Immature natural killer cell (primary cell): ENCODE data around the gene ADCY6. TPM values are rescaled to one million over a fixed set of nuclear protein-coding genes. Genes with fewer than 3 reads are reported as not detected.

Experiments used
- DNase-seq, 3 donors: peaks; one replicate each; pipeline ENCODE4 v3.0.0; 2022; ENCODE audit warnings: mixed read lengths in 1 of 3
- H3K27ac Mint-ChIP-seq, 6 donors: one replicate each; pipeline ENCODE4 v1.8.0; 2020; ENCODE audit warnings: mixed read lengths in 6 of 6, mild to moderate bottlenecking in 5 of 6, inconsistent platforms in 4 of 6, moderate library complexity in 3 of 6
- H3K27me3 Mint-ChIP-seq, 3 donors: one replicate each; pipeline ENCODE4 v1.8.0; 2020 to 2021; ENCODE audit warnings: low read depth in 3 of 3, mild to moderate bottlenecking in 3 of 3, mixed read lengths in 3 of 3, moderate library complexity in 3 of 3, inconsistent platforms in 1 of 3
- H3K36me3 Mint-ChIP-seq, 3 donors: one replicate each; pipeline ENCODE4 v1.8.0; 2020; ENCODE audit warnings: mixed read lengths in 3 of 3, inconsistent platforms in 2 of 3, mild to moderate bottlenecking in 2 of 3
- H3K4me1 Mint-ChIP-seq, 2 donors: one replicate each; pipeline ENCODE4 v1.8.0; 2020; ENCODE audit warnings: inconsistent platforms in 2 of 2, mild to moderate bottlenecking in 2 of 2, mixed read lengths in 2 of 2, moderate library complexity in 1 of 2
- H3K4me3 Mint-ChIP-seq, 5 donors: one replicate each; pipeline ENCODE4 v1.8.0; 2020; ENCODE audit warnings: mild to moderate bottlenecking in 5 of 5, mixed read lengths in 5 of 5, inconsistent platforms in 3 of 5, moderate library complexity in 3 of 5
- H3K9me3 Mint-ChIP-seq, 6 donors: one replicate each; pipeline ENCODE4 v1.8.0; 2020; ENCODE audit warnings: mild to moderate bottlenecking in 6 of 6, mixed read lengths in 6 of 6, inconsistent platforms in 4 of 6, moderate library complexity in 3 of 6
- polyA plus RNA-seq, 3 donors: library from polyadenylated mRNA; unstranded; fragments of 300-500 nt; fragmentation: Illumina TruSeq; gene quantifications; one replicate each; pipeline ENCODE4 v1.2.3, GENCODE V29; 2021

Gene ADCY6
- not detected for polyA plus RNA-seq

DNA sequence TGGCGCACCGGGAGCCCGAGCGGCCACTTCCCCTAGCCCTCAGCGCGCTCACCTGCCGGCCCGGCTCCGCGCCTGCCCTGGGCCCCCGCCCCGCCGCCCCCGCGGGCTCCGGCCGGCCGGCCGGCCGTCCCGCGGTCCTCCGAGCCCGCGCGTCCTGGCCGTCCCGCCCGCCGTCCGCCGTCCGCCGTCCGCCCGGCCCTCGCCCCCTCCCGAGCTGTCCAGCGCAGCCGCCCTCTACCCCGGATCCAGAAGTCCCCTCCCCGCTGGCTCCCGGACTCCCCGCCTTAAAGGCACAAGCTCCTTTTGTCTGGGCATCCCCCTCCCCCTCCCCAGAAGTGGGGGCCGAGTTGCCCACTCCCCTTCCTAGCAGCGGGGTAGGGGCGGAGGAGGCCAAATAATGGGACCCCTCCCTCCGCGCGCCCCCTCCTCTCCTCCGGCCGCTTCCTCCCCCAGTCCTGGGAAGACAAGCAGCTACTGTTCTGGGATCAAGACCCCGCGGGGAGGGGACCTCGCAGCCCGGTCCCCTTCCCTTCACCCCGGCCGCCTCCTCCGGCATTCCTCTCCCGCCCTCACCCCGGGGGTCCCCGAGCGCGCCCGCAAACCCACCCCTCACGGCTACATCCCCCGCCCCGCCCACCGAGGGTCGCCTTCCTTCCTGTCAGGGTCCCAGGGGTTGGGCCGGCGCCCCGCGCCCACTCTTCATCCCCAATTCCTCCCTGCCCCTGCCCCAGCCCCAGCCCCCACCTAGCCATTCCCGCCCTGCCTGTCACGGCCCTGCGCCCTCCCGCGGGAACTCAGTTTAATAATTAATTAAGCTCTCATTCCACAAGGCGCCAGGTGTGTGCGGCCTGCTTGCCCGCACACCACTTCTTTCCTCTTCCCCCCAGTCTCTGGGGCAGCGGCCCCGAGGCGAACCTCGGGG lies at the start of gene ADCY6:
Gene ADCY6, minus strand, starts transcription at position 236 of the 922 bp plus-strand sequence. CDS start 5,655 bp downstream, outside the sequence.
- Mint-ChIP-seq H3K36me3 (peaks cover 0 to 8% (median 0%) of the 10 kb centered on the region in 3 donors), H3K4me1 (peaks cover 6 to 11% of the 10 kb centered on the region in 2 donors), H3K27me3 (peaks cover 4 to 27% (median 5%) of the 10 kb centered on the region in 3 donors), H3K4me3 (peak within 1 kb of the TSS; percentile 46 to 83 (median 72)), H3K27ac (no peak within 1 kb of the TSS), H3K9me3 (no peaks in the 10 kb centered on the region)
- DNase-seq = no peak

DNA sequence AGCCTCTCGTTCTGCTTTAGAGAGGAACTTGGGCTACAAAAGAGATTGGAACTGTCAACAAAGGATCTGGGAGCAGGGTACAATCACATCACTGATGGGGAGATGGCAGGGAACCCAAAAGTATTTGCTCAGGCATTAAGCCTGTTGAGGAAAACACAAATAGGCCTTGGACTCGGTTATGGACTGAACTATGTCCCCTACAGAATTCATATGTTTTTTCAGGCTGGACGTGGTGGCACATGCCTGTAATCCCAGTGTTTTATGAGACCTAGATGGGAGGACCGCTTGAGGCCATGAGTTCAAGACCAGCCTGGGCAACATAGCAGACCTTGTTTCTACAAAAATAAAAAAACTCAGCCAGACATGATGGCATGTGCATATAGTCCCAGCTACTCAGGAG lies 49.2 kb upstream of the ADCY6 start:
- DNase-seq = no peak
- peaks cover 0 to 1% (median 0%) of the 10 kb centered on the region in 3 donors for H3K27me3 Mint-ChIP-seq
- H3K4me3 Mint-ChIP-seq = no peak overlapping the region
- no peaks in the 10 kb centered on the region for H3K9me3 Mint-ChIP-seq
- H3K4me1 Mint-ChIP-seq = no peaks in the 10 kb centered on the region
- peaks cover 23 to 53% (median 31%) of the 10 kb centered on the region in 3 donors for H3K36me3 Mint-ChIP-seq
- peak overlapping the region in 2 of 6 donors; percentile 26 to 42 for H3K27ac Mint-ChIP-seq

DNA sequence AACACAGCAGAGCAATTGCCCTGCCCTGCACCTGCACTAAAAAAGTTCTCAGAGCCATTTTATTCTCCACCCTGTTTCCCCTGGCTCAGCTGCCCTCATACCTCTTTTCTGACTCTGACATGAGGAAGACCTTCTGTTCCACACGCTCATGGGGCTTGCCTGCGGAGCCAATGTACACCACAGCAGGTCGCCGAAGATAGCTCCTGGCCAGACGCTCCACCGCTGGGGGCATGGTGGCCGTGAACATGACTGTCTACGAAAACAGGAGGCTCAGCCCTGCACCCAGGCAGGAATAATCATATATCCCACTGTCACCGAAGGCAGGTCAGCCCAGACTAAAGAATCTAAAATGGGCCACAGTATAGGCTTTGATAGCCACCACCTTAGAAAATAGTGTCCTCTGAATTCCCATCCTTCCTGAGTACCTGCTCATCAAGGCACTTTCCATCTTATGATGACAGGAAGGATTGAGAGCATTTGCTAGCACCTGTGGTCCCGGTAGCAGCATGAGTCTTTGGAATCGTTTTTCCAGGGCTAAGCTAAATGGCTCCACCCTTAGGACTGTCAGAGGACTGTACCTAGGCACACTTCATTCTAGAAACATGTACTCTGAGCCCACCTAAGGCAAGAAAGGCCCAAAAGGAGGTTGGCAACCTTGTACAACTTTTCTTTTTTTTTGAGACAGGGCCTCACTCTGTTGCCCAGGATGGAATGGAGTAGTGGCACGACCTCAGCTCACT lies 43.6 kb upstream of the ADCY6 start:
- peaks cover 0 to 3% (median 2%) of the 10 kb centered on the region in 3 donors for H3K27me3 Mint-ChIP-seq
- no peak for DNase-seq
- no peak overlapping the region for H3K4me3 Mint-ChIP-seq
- peak overlapping the region in 1 of 6 donors; percentile 55 for H3K27ac Mint-ChIP-seq
- no peaks in the 10 kb centered on the region for H3K4me1 Mint-ChIP-seq
- peaks cover 29 to 65% (median 37%) of the 10 kb centered on the region in 3 donors for H3K36me3 Mint-ChIP-seq
- H3K9me3 Mint-ChIP-seq = no peaks in the 10 kb centered on the region

- H3K27ac Mint-ChIP-seq = peak overlapping the region in 3 of 6 donors; percentile 71 to 86 (median 76)
Measured at GRCh38 chr12:48831257-48831656, 42.4 kb upstream of the ADCY6 start.

DNA sequence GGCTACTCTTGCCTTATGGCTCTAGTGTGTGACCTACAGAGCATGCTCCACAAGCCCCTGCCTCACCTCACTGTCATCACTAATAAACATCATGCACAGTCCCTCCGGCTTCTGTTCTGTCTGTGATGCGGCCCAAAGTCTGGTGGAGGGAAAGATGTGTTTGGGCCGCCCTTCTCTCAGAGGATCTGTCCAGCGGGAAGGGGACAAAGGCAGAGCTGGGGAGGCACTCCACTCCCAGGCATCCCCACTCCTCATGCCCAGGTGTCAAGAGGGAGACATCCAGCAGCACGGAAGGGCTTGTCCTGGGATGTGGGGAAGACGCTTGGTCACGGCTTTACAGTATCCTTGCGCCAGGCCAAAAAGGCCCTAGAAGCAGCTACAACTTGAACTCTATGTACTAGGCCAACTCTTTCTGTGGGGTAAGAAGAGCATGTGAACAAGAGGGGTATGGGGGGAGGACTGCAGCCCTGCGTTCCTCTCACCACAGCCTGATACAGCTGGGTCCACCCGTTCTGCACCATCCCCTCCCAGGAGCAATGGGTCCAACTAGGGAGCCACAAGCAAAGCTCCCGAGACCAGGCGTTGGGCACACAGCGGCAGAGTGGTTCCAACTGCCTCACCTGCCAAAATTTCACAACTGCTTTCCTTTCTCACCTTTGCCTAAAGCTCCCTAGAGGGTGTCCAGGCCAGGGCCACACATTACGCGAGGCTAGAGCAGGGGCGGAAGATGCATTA lies 40.1 kb upstream of the ADCY6 start:
- no peak overlapping the region for H3K27ac Mint-ChIP-seq

More at GRCh38 chr12:48831257-48831656, 42.4 kb upstream of the ADCY6 start:
- H3K27me3 Mint-ChIP-seq = peaks cover 0 to 3% (median 2%) of the 10 kb centered on the region in 3 donors
- peaks cover 25 to 55% (median 33%) of the 10 kb centered on the region in 3 donors for H3K36me3 Mint-ChIP-seq
- no peaks in the 10 kb centered on the region for H3K4me1 Mint-ChIP-seq
- H3K4me3 Mint-ChIP-seq = no peak overlapping the region
- no peaks in the 10 kb centered on the region for H3K9me3 Mint-ChIP-seq
- DNase-seq = no peak

GRCh38 chr12:48828293-48828692 lies 39.4 kb upstream of the ADCY6 start:
- Mint-ChIP-seq H3K27ac (no peak overlapping the region), H3K4me1 (no peaks in the 10 kb centered on the region), H3K4me3 (no peak overlapping the region), H3K27me3 (peaks cover 0 to 3% (median 3%) of the 10 kb centered on the region in 3 donors), H3K36me3 (peaks cover 15 to 38% (median 19%) of the 10 kb centered on the region in 3 donors), H3K9me3 (no peaks in the 10 kb centered on the region)
- no peak for DNase-seq

More for the DNA sequence above, 40.1 kb upstream of the ADCY6 start:
- Mint-ChIP-seq H3K27me3 (peaks cover 0 to 3% (median 3%) of the 10 kb centered on the region in 3 donors), H3K36me3 (peaks cover 21 to 45% (median 24%) of the 10 kb centered on the region in 3 donors), H3K4me3 (no peak overlapping the region), H3K9me3 (no peaks in the 10 kb centered on the region), H3K4me1 (no peaks in the 10 kb centered on the region)
- no peak for DNase-seq

GRCh38 chr12:48827513-48828096 lies 38.7 kb upstream of the ADCY6 start:
- H3K27ac Mint-ChIP-seq = no peak overlapping the region
- no peak overlapping the region for H3K4me3 Mint-ChIP-seq
- peaks cover 0 to 3% (median 3%) of the 10 kb centered on the region in 3 donors for H3K27me3 Mint-ChIP-seq
- no peaks in the 10 kb centered on the region for H3K4me1 Mint-ChIP-seq
- H3K36me3 Mint-ChIP-seq = peaks cover 13 to 35% (median 16%) of the 10 kb centered on the region in 3 donors
- no peaks in the 10 kb centered on the region for H3K9me3 Mint-ChIP-seq
- no peak for DNase-seq

DNA sequence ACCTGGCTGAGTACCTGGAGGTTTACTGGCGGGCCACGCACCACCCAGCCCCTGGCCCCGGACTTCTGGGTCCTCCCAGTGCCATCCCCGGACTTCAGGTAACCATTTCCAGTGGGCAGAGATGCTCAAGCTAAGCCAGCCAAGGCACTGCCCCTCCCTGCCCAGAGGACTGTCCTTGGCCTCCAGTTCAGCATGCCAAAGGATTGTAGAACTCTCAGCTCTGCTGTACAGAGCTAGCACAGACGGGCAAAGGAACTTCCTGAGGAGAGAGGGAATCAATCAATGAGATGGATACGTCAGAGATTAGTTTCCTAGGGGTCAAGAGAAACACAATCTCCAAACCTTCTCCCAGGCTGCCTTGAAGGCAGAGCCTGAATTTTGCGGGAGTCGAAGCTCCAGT lies 38.1 kb upstream of the ADCY6 start:
- no peak for DNase-seq
- H3K27ac Mint-ChIP-seq = no peak overlapping the region
- H3K9me3 Mint-ChIP-seq = no peaks in the 10 kb centered on the region
- H3K27me3 Mint-ChIP-seq = peaks cover 0 to 3% (median 3%) of the 10 kb centered on the region in 3 donors
- H3K4me1 Mint-ChIP-seq = no peaks in the 10 kb centered on the region
- peaks cover 12 to 30% (median 13%) of the 10 kb centered on the region in 3 donors for H3K36me3 Mint-ChIP-seq
- no peak overlapping the region for H3K4me3 Mint-ChIP-seq

DNA sequence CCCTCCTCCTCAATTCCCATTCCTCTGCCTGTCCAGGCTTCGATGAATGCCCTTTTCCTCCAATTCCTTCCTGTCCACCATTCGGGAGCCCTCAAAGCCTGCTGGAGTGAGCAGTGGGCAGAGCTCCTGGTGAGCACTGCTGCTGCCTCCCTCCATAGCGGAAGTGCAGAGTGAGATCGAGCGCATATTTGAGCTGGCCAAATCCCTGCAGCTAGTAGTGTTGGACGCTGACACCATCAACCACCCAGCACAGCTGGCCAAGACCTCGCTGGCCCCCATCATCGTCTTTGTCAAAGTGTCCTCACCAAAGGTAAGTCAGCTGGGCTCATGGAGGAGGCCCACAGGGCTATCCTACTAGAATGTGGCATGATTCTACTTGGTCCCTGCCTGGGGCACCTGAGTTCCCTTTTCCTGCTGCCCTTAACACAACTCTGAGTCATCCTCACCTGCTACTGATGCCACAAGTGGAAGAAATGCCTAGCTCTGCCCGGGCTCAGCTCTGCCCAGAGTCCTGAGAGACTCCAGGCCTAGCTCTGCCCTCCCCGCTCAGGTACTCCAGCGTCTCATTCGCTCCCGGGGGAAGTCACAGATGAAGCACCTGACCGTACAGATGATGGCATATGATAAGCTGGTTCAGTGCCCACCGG lies 37.4 kb upstream of the ADCY6 start:
- H3K27ac Mint-ChIP-seq = peak overlapping the region in 1 of 6 donors; percentile 82
- no peak overlapping the region for H3K4me3 Mint-ChIP-seq
- no peaks in the 10 kb centered on the region for H3K4me1 Mint-ChIP-seq
- no peak for DNase-seq
- H3K9me3 Mint-ChIP-seq = no peaks in the 10 kb centered on the region
- H3K36me3 Mint-ChIP-seq = peaks cover 9 to 26% (median 10%) of the 10 kb centered on the region in 3 donors
- peaks cover 0 to 4% (median 3%) of the 10 kb centered on the region in 3 donors for H3K27me3 Mint-ChIP-seq

DNA sequence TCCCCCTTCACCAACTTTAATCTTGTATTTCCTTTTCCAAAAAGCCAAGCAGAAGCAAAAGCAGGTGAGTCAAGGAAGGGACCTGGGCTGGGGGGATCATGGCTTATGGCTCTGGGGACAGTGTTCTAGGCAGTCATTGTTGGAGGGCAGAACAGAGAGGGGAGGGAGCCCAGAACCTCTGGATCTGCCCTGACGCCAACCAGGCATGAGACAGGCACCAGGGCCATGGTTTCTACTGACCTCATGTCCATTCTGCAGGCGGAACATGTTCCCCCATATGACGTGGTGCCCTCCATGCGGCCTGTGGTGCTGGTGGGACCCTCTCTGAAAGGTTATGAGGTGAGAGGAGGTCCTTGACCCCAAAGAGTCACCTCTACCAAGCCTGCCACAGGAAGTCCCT lies 36.0 kb upstream of the ADCY6 start:
- Mint-ChIP-seq H3K27ac (no peak overlapping the region), H3K27me3 (peaks cover 0 to 4% (median 3%) of the 10 kb centered on the region in 3 donors), H3K4me1 (no peaks in the 10 kb centered on the region), H3K36me3 (peaks cover 0 to 12% (median 6%) of the 10 kb centered on the region in 3 donors), H3K4me3 (no peak overlapping the region), H3K9me3 (no peaks in the 10 kb centered on the region)
- no peak for DNase-seq

GRCh38 chr12:48824112-48824511 lies 35.2 kb upstream of the ADCY6 start:
- H3K9me3 Mint-ChIP-seq = no peaks in the 10 kb centered on the region
- peaks cover 0 to 4% (median 3%) of the 10 kb centered on the region in 3 donors for H3K27me3 Mint-ChIP-seq
- peaks cover 0 to 6% (median 5%) of the 10 kb centered on the region in 3 donors for H3K36me3 Mint-ChIP-seq
- DNase-seq = no peak
- H3K4me1 Mint-ChIP-seq = peaks cover 0 to 1% of the 10 kb centered on the region in 2 donors
- peak overlapping the region in 3 of 6 donors; percentile 12 to 25 (median 13) for H3K27ac Mint-ChIP-seq
- H3K4me3 Mint-ChIP-seq = no peak overlapping the region

- no peaks in the 10 kb centered on the region for H3K9me3 Mint-ChIP-seq
- H3K4me1 Mint-ChIP-seq = peaks cover 3 to 6% of the 10 kb centered on the region in 2 donors
- peaks cover 0 to 4% (median 2%) of the 10 kb centered on the region in 3 donors for H3K27me3 Mint-ChIP-seq
- H3K27ac Mint-ChIP-seq = no peak overlapping the region
- H3K36me3 Mint-ChIP-seq = no peaks in the 10 kb centered on the region
- H3K4me3 Mint-ChIP-seq = no peak overlapping the region
- no peak for DNase-seq
Measured at GRCh38 chr12:48823281-48823680, 34.4 kb upstream of the ADCY6 start.
